ENCODE measurements around the gene ATOSB. TPM values are rescaled to one million over a fixed set of nuclear protein-coding genes. Genes with fewer than 3 reads are reported as not detected.

ATOSB gene
- total RNA-seq, 3 donors from 2014 or later (not counting 1 experiment from before 2014, with no cell fraction given) = 21.0 to 28.3 (median 23.9) TPM

GRCh38 chr9:35071814-35072460, 43.7 kb downstream of the ATOSB start:
- Mint-ChIP-seq H3K27ac (peak overlapping the region; percentile 88 to 94), H3K27me3 (ENCODE audit: low read depth in 2 of 2) (no peaks in the 10 kb centered on the region), H3K4me3 (peak overlapping the region; percentile 88), H3K36me3 (no peaks in the 10 kb centered on the region), H3K4me1 (peaks cover 52 to 57% of the 10 kb centered on the region in 2 donors), H3K9me3 (no peaks in the 10 kb centered on the region)
- ATAC-seq = peak; percentile 67 to 85 (median 73)
- peaks cover 22% of the 10 kb centered on the region for H3K36me3 ChIP-seq (ENCODE audit: control insufficient read depth, insufficient read depth, low read length)
- DNase-seq = peak; percentile 82 to 83
- WGBS (ENCODE audit: insufficient coverage) = under 1% methylated on average over 79 of the region's 79 CpGs
- H3K4me1 ChIP-seq (ENCODE audit: control insufficient read depth, insufficient read depth, low read length) = peaks cover 42% of the 10 kb centered on the region
- TF ChIP-seq CTCF (IDR thresholded peaks at IDR 0.05) = peak; percentile 34
- H3K27me3 ChIP-seq (ENCODE audit: control insufficient read depth, insufficient read depth, low read length) = no peaks in the 10 kb centered on the region
- H3K4me3 ChIP-seq (ENCODE audit: low read length) = peak overlapping the region; percentile 74
- no peaks in the 10 kb centered on the region for H3K9me3 ChIP-seq (ENCODE audit: control insufficient read depth, insufficient read depth, low read length)
- H3K27ac ChIP-seq (ENCODE audit: low read length) = peak overlapping the region; percentile 96
- intact Hi-C loops (cut with micrococcal nuclease) = loop anchor here (1.0 to 2.0 kb wide), 5 partner anchors 24 to 533 kb away; partner anchors contain the start of genes ATOSB, DNAJB5, PIGO and STOML2

DNA sequence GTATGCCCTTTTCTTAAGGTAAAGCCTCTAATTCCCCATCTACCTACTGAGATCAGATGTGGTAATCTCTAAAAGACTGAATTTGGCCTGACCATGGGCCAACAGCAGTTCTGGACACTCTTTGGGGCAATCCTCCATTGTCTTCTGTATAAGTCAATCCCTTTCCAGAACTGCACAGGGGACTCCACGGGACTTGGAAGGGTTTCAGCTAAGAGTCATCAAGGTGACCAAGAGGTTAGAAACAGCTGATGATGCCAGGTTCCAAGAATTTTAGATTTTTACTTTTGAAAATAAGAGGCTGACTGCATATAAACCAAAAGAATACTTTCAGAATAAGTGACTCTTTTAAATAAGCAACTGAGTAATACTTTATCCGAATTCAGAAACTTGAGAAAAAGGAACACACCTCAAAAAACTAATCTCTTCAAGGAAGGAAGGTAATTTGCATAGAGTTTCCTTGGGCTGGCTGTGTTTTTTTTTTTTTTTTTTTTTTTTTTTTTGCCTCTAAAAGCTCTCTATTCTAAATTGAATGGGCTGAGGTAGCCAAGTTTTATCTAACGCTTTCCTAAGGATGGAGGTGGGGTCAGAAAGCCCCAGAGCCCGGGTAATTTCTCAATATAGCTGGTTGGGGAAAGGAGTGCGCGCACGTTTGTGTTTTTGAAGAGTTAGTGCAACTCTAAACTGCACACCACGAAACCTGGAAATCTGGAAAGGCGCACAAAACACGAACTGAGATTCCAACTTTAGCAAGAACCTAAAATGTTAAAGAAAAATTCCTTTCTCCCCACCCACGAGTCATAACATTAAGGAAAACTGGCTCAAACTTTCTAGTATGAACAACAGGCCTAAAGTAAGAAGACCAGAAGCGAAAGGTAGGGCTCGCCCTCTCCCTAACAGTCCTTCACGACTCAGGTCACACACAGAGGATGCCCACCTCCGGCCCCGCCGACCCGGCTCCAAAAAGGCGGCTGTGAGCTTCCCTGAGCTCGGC, 44.5 kb downstream of the ATOSB start:
- TF ChIP-seq CTCF (IDR thresholded peaks at IDR 0.05) = no peak
- H3K4me3 Mint-ChIP-seq = peak overlapping the region; percentile 88
- H3K27ac Mint-ChIP-seq = peak overlapping the region; percentile 88 to 94
- H3K9me3 Mint-ChIP-seq = no peaks in the 10 kb centered on the region
- no peaks in the 10 kb centered on the region for H3K36me3 Mint-ChIP-seq
- peaks cover 57 to 61% of the 10 kb centered on the region in 2 donors for H3K4me1 Mint-ChIP-seq
- H3K27me3 ChIP-seq (ENCODE audit: control insufficient read depth, insufficient read depth, low read length) = no peaks in the 10 kb centered on the region
- DNase-seq (peak in 1 of 2 donors; percentile 31), ATAC-seq (no peak)
- peaks cover 29% of the 10 kb centered on the region for H3K36me3 ChIP-seq (ENCODE audit: control insufficient read depth, insufficient read depth, low read length)
- H3K27ac ChIP-seq (ENCODE audit: low read length) = peak overlapping the region; percentile 96
- H3K27me3 Mint-ChIP-seq (ENCODE audit: low read depth in 2 of 2) = no peaks in the 10 kb centered on the region
- intact Hi-C loops (cut with micrococcal nuclease) = no loop called here
- no peaks in the 10 kb centered on the region for H3K9me3 ChIP-seq (ENCODE audit: control insufficient read depth, insufficient read depth, low read length)
- peak overlapping the region; percentile 74 for H3K4me3 ChIP-seq (ENCODE audit: low read length)
- H3K4me1 ChIP-seq (ENCODE audit: control insufficient read depth, insufficient read depth, low read length) = peaks cover 42% of the 10 kb centered on the region
- under 1% methylated on average over 17 of the region's 20 CpGs for WGBS (ENCODE audit: insufficient coverage)

DNA sequence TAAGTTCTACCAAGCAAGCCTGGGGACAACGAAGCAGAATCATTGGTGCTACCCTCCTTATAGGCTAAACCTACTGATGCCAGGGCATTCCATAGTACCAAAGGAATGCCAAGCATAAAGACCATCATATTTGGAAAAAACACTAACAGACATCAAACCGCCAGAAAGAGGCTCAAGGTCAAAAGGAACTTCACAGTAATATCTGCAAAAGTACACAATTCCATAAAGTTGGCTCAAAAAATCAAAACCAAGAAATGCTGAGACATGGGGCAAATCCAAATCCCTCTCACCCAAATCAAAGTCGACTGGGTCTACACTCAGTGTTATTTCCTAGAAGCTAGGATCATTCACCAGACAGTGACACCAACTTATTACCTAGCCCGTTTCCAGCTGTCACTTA, 46.6 kb downstream of the ATOSB start:
- Histone ChIP-seq H3K27me3 (ENCODE audit: control insufficient read depth, insufficient read depth, low read length) (no peaks in the 10 kb centered on the region), H3K4me3 (ENCODE audit: low read length) (no peak overlapping the region), H3K36me3 (ENCODE audit: control insufficient read depth, insufficient read depth, low read length) (peaks cover 42% of the 10 kb centered on the region), H3K9me3 (ENCODE audit: control insufficient read depth, insufficient read depth, low read length) (no peaks in the 10 kb centered on the region), H3K4me1 (ENCODE audit: control insufficient read depth, insufficient read depth, low read length) (peaks cover 42% of the 10 kb centered on the region), H3K27ac (ENCODE audit: low read length) (no peak overlapping the region)
- Mint-ChIP-seq H3K4me1 (peaks cover 57 to 61% of the 10 kb centered on the region in 2 donors), H3K9me3 (no peaks in the 10 kb centered on the region), H3K27me3 (ENCODE audit: low read depth in 2 of 2) (no peaks in the 10 kb centered on the region), H3K4me3 (no peak overlapping the region), H3K36me3 (no peaks in the 10 kb centered on the region), H3K27ac (peak overlapping the region; percentile 17 to 88)
- WGBS (ENCODE audit: insufficient coverage) = 87% methylated on average over 3 of the region's 4 CpGs
- no peak for DNase-seq
- TF ChIP-seq CTCF (IDR thresholded peaks at IDR 0.05) = no peak
- intact Hi-C loops (cut with micrococcal nuclease) = no loop called here
- ATAC-seq = no peak
